GM19452 (cell line): ENCODE results near the gene NR6A1.

Source experiments
- ATAC-seq: cut with Tn5 transposase; IDR thresholded peaks from one replicate; pipeline ENCODE4 v1.9.1; 2021; ENCODE audit not compliant: unreplicated experiment

Gene NR6A1

GRCh38 chr9:124495126-124496074 lies 275.7 kb downstream of the NR6A1 start:
- no peak for ATAC-seq

GRCh38 chr9:124493794-124494479 lies 277.2 kb downstream of the NR6A1 start:
- ATAC-seq = no peak

- ATAC-seq = no peak
Measured at GRCh38 chr9:124493218-124493617, 277.9 kb downstream of the NR6A1 start.

- no peak for ATAC-seq
Measured at GRCh38 chr9:124492818-124493217, 278.3 kb downstream of the NR6A1 start.

- ATAC-seq = no peak
Measured at GRCh38 chr9:124491049-124491975, 279.8 kb downstream of the NR6A1 start.

- ATAC-seq = no peak
Measured at GRCh38 chr9:124490004-124490403, 281.1 kb downstream of the NR6A1 start.

GRCh38 chr9:124489222-124489621 lies 281.9 kb downstream of the NR6A1 start:
- no peak for ATAC-seq

- ATAC-seq = no peak
Measured at GRCh38 chr9:124488641-124489210, 282.4 kb downstream of the NR6A1 start.

- no peak for ATAC-seq
Measured at GRCh38 chr9:124487260-124488182, 283.6 kb downstream of the NR6A1 start.

GRCh38 chr9:124486778-124487259 lies 284.3 kb downstream of the NR6A1 start:
- no peak for ATAC-seq

GRCh38 chr9:124485936-124486335 lies 285.2 kb downstream of the NR6A1 start:
- no peak for ATAC-seq

- no peak for ATAC-seq
Measured at GRCh38 chr9:124485201-124485600, 285.9 kb downstream of the NR6A1 start.

- ATAC-seq = no peak
Measured at GRCh38 chr9:124483481-124483880, 287.6 kb downstream of the NR6A1 start.

GRCh38 chr9:124482431-124483031 lies 288.6 kb downstream of the NR6A1 start:
- ATAC-seq = no peak

GRCh38 chr9:124481115-124481514 lies 290.0 kb downstream of the NR6A1 start:
- no peak for ATAC-seq

GRCh38 chr9:124480621-124480981 lies 290.5 kb downstream of the NR6A1 start:
- ATAC-seq = no peak

- no peak for ATAC-seq
Measured at GRCh38 chr9:124479947-124480620, 291.0 kb downstream of the NR6A1 start.

- no peak for ATAC-seq
Measured at GRCh38 chr9:124479371-124479770, 291.7 kb downstream of the NR6A1 start.

GRCh38 chr9:124478354-124478753 lies 292.8 kb downstream of the NR6A1 start:
- no peak for ATAC-seq
